Measurements from ENCODE around the gene ZBTB20.
"Not testable (repeated sequence)": the region's sequence is repeated elsewhere in the genome, so short reads cannot be mapped to it uniquely, and the experiment has no call there.

The ZBTB20 gene

GRCh38 chr3:115120597-115120996, 26.5 kb downstream of the ZBTB20 start:
- DNase-seq (ENCODE audit: low spot score): no peak
- ChIA-PET CTCF (interaction anchor here (0.8 kb wide), 1 partner anchor 736 kb away, joined by 5 read pairs; no protein-coding TSS in a partner anchor), POLR2A (ENCODE audit: low non-redundant PET) (no interaction called here)
- H3K27ac ChIP-seq: no peak overlapping the region
- TF ChIP-seq, protein P1, sequence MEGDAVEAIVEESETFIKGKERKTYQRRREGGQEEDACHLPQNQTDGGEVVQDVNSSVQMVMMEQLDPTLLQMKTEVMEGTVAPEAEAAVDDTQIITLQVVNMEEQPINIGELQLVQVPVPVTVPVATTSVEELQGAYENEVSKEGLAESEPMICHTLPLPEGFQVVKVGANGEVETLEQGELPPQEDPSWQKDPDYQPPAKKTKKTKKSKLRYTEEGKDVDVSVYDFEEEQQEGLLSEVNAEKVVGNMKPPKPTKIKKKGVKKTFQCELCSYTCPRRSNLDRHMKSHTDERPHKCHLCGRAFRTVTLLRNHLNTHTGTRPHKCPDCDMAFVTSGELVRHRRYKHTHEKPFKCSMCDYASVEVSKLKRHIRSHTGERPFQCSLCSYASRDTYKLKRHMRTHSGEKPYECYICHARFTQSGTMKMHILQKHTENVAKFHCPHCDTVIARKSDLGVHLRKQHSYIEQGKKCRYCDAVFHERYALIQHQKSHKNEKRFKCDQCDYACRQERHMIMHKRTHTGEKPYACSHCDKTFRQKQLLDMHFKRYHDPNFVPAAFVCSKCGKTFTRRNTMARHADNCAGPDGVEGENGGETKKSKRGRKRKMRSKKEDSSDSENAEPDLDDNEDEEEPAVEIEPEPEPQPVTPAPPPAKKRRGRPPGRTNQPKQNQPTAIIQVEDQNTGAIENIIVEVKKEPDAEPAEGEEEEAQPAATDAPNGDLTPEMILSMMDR (conservative IDR thresholded peaks at IDR 0.05; ENCODE audit: low read depth): no peak

GRCh38 chr3:115113367-115113766, 33.7 kb downstream of the ZBTB20 start:
- TF ChIP-seq, protein P1 (conservative IDR thresholded peaks at IDR 0.05; ENCODE audit: low read depth): no peak
- no peak for DNase-seq (ENCODE audit: low spot score)
- ChIA-PET CTCF (no interaction called here), POLR2A (ENCODE audit: low non-redundant PET) (no interaction called here)
- no peak overlapping the region for H3K27ac ChIP-seq

- ChIA-PET POLR2A (ENCODE audit: low non-redundant PET) (no interaction called here), CTCF (no interaction called here)
- no peak overlapping the region for H3K27ac ChIP-seq
- DNase-seq (ENCODE audit: low spot score): no peak
- TF ChIP-seq, protein P1 (conservative IDR thresholded peaks at IDR 0.05; ENCODE audit: low read depth): no peak
Observed at GRCh38 chr3:115111632-115112031, 35.5 kb downstream of the ZBTB20 start.

GRCh38 chr3:115110830-115111229, 36.3 kb downstream of the ZBTB20 start:
- TF ChIP-seq, protein P1 (conservative IDR thresholded peaks at IDR 0.05; ENCODE audit: low read depth): no peak
- POLR2A ChIA-PET (ENCODE audit: low non-redundant PET): no interaction called here
- CTCF ChIA-PET: no interaction called here
- DNase-seq (ENCODE audit: low spot score): no peak
- no peak overlapping the region for H3K27ac ChIP-seq

GRCh38 chr3:115110066-115110465, 37.0 kb downstream of the ZBTB20 start:
- POLR2A ChIA-PET (ENCODE audit: low non-redundant PET); H3K27ac ChIP-seq; CTCF ChIA-PET; DNase-seq (ENCODE audit: low spot score): not testable (repeated sequence)

- CTCF ChIA-PET: interaction anchor here (0.5 to 0.7 kb wide), 3 partner anchors 38 to 1564 kb away, joined by 5 to 9 read pairs (median 5); no protein-coding TSS in a partner anchor
- POLR2A ChIA-PET (ENCODE audit: low non-redundant PET): no interaction called here
- DNase-seq (ENCODE audit: low spot score): peak; percentile 13
- no peak overlapping the region for H3K27ac ChIP-seq
- TF ChIP-seq, protein P1 (conservative IDR thresholded peaks at IDR 0.05; ENCODE audit: low read depth): no peak
Observed at GRCh38 chr3:115108614-115109013, 38.5 kb downstream of the ZBTB20 start.

DNA sequence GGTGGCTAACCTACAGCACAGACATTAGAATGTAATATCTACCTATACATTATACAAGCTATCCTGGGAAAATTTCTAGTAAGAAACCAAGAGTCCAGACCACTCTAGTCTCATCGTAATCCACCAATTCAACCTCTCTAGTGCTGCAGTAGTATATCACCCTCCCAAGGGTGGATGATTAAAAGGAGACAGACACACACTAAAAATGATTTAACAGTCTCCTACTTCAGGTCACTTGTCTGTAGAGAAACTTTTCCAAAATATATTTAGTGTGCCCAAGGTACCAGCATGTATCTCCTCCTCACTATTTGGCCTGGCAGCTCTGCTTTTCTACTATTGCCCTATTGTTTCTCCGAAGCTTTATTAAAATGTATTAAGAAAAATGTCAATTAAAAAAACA, 45.0 kb downstream of the ZBTB20 start:
- ChIA-PET POLR2A (ENCODE audit: low non-redundant PET) (no interaction called here), CTCF (interaction anchor here (0.6 kb wide), 2 partner anchors 17 to 522 kb away, joined by 3 read pairs; no protein-coding TSS in a partner anchor)
- no peak overlapping the region for H3K27ac ChIP-seq
- DNase-seq (ENCODE audit: low spot score): no peak
- TF ChIP-seq, protein P1 (conservative IDR thresholded peaks at IDR 0.05; ENCODE audit: low read depth): no peak

Data from RWPE1 (cell line).